Heart right ventricle (tissue), 16 donors: ENCODE measurements around the gene SMCHD1. TPM values are rescaled to one million over a fixed set of nuclear protein-coding genes. Genes with fewer than 3 reads are reported as not detected.

Experiments used
- ATAC-seq, 8 donors: fragments of 200-7000 bp; cut with Tn5 transposase; one replicate each; pipeline ENCODE4 v1.9.1; 2020; ENCODE audit warnings: mild to moderate bottlenecking in 8 of 8, moderate library complexity in 8 of 8, moderate number of reproducible peaks in 1 of 8
- DNase-seq, 2 donors: peaks; one replicate each; pipeline ENCODE4 v3.0.0-alpha.2; 2020
- H3K27ac ChIP-seq, 10 donors: fragments of 200-600 bp; sonication (generic) in 2 of 10; one replicate each; pipeline versions ENCODE4 v1.5.0 to v1.8.0; 2020 to 2022; ENCODE audit warnings: mild to moderate bottlenecking in 3 of 10
- H3K27me3 ChIP-seq, 7 donors: fragments of 200-600 bp; one replicate each; pipeline ENCODE4 v1.8.0; 2021 to 2022; ENCODE audit warnings: mild to moderate bottlenecking in 2 of 7
- H3K36me3 ChIP-seq, 9 donors: fragments of 200-600 bp; sonication (generic) in 1 of 9; one replicate each; pipeline versions ENCODE4 v1.5.0 to v1.8.0; 2020 to 2022; ENCODE audit warnings: mild to moderate bottlenecking in 2 of 9
- H3K4me1 ChIP-seq, 9 donors: fragments of 200-600 bp; sonication (generic) in 1 of 9; one replicate each; pipeline versions ENCODE4 v1.5.0 to v1.8.0; 2020 to 2022; ENCODE audit warnings: mild to moderate bottlenecking in 4 of 9
- H3K4me3 ChIP-seq, 10 donors: fragments of 200-600 bp; sonication (generic) in 2 of 10; one replicate each; pipeline versions ENCODE4 v1.5.0 to v1.8.0; 2020 to 2022; ENCODE audit warnings: mild to moderate bottlenecking in 7 of 10, moderate library complexity in 2 of 10
- H3K9me3 ChIP-seq, 11 donors: fragments of 200-600 bp in 10 of 11; sonication (generic) in 2 of 11; one replicate each; pipeline versions ENCODE4 v1.5.0 to v1.8.0; 2013 to 2022; ENCODE audit warnings: mild to moderate bottlenecking in 2 of 11, control low read depth in 1 of 11, moderate library complexity in 1 of 11
- CTCF ChIP-seq, 9 donors: fragments of 200-600 bp; sonication (generic) in 2 of 9; IDR thresholded peaks; one replicate each; pipeline versions ENCODE4 v1.5.0 to v1.8.0; 2021 to 2022; ENCODE audit warnings: antibody characterized with exemption in 9 of 9, mild to moderate bottlenecking in 5 of 9, moderate library complexity in 1 of 9
- WGBS, 2 donors: extraction: QIAGEN DNeasy Blood & Tissue Kit; methylation state at CpG; one replicate each; pipeline ENCODE4 v1.1.7; 2013; ENCODE audit warnings: inconsistent platforms in 1 of 2; 5-methylcytosine and 5-hydroxymethylcytosine counted together
- intact Hi-C, 10 donors: fragments of 100-400 bp; cut with DNase I; formaldehyde crosslinking; loops; one replicate each; pipeline versions ENCODE4 v1.11.1 to v1.14.2; 2022
- polyA plus RNA-seq, 2 donors: library from polyadenylated mRNA; stranded (reverse); fragments of 200-250 nt; gene quantifications; one replicate each; pipeline ENCODE4 v1.2.3, GENCODE V29; 2013
- total RNA-seq, 10 donors: library from RNA; stranded (reverse); fragmentation: NEBNext Ultra II Directional in 3 of 10; extraction: Animal tissue kit (Norgen Biotek cat#: 25700) in 3 of 10; gene quantifications; one replicate each; pipeline versions ENCODE4 v1.2.1 to v1.2.4, GENCODE V29; 2021 to 2023
- donor health status: Arrhythmogenic right ventricular cardiomyopathy.
- donor health status: ischemic (EF 13 %, LVEDD 7.1; RV severe dilation, severe dysfunction).
- donor health status: healthy with polysubstance abuse.
- donor health status: DM: no; HTN: yes; CAD: no.
- donor health status: DM: no; HTN: no; CAD: no.
- donor health status: ischemic (EF 25% LVEDD 6.9; RV normal size, moderate dysfunction).
- donor health status: ischemic (EF 25% LVEDD 5.7; RV mildly dilated, moderate dysfunction).
- donor health status: healthy.
- donor health status: DM: yes; HTN: yes; CAD: no.
- donor health status: Ischemic cardiomyopathy.
- donor health status: ischemic (EF 35%, LVEDD 5.7; RV mildly dilated, moderate dysfunction).
- donor health status: nonischemic (EF 11% LVEDD 7.7; RV severe dilation, severe dysfunction).
- donor health status: DM: yes; HTN: yes; CAD: no.
- donor health status: PGD.
- donor health status: ischemic (EF 29% LVEDD 5.4; RV normal size, mild dysfunction).
- donor health status: nonischemic (EF 23%, LVEDD 6.1; RV moderate dilation, normal function).

Gene SMCHD1
- total and polyA plus RNA-seq, 12 donors, result 6.3 to 35.3 (median 30.3) TPM

- no peaks in the 10 kb centered on the region for H3K4me1 ChIP-seq
- TF ChIP-seq CTCF (IDR thresholded peaks at IDR 0.05), result no peak
- DNase-seq (no peak), ATAC-seq (no peak)
- peaks cover 0 to 99% (median 38%) of the 10 kb centered on the region in 9 donors for H3K36me3 ChIP-seq
- no peaks in the 10 kb centered on the region for H3K9me3 ChIP-seq
- 78 to 81% methylated on average over 1 of the region's 1 CpG for WGBS, 2 donors
- no peaks in the 10 kb centered on the region for H3K27me3 ChIP-seq
- no peak overlapping the region for H3K27ac ChIP-seq
- no peak overlapping the region for H3K4me3 ChIP-seq
- intact Hi-C loops, result no loop called here
Measured at GRCh38 chr18:2758309-2758708, 102.8 kb downstream of the SMCHD1 start.

GRCh38 chr18:2774669-2775068 lies 119.1 kb downstream of the SMCHD1 start:
- no peak for DNase-seq
- no peaks in the 10 kb centered on the region for H3K9me3 ChIP-seq
- no peaks in the 10 kb centered on the region for H3K27me3 ChIP-seq
- H3K36me3 ChIP-seq, result peaks cover 0 to 100% (median 50%) of the 10 kb centered on the region in 9 donors
- no peak overlapping the region for H3K4me3 ChIP-seq
- H3K27ac ChIP-seq, result no peak overlapping the region
- TF ChIP-seq CTCF (IDR thresholded peaks at IDR 0.05), result no peak
- no peaks in the 10 kb centered on the region for H3K4me1 ChIP-seq
- ATAC-seq, result no peak
- WGBS, 2 donors, result 96 to 99% methylated on average over 2 of the region's 2 CpGs
- intact Hi-C loops, result loop anchor here in 1 of 10 donors (10.0 kb wide), 2 partner anchors 50 to 130 kb away; no protein-coding TSS in a partner anchor

DNA sequence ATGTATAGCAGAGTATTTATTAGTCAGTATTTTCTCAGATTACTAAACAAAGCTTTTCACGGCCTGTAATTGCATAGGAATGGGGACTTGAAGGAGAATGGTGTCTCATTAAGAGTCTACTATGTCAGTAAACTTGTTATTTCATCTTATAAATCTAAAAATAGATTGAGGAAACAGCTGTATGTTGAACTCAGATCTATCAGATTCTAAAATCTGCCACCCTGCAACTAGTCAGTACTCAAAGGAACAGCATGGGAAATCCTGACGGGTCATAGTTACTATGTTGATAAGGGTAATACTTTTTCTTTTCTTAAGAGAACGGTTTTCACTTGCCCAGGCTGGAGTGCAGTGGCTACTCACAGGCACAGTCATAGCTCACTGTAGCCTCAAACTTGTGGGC lies 121.1 kb downstream of the SMCHD1 start:
- H3K27me3 ChIP-seq, result no peaks in the 10 kb centered on the region
- ATAC-seq (no peak), DNase-seq (no peak)
- no peak overlapping the region for H3K4me3 ChIP-seq
- H3K9me3 ChIP-seq, result no peaks in the 10 kb centered on the region
- TF ChIP-seq CTCF (IDR thresholded peaks at IDR 0.05), result no peak
- H3K27ac ChIP-seq, result no peak overlapping the region
- WGBS, 2 donors, result 79 to 80% methylated on average over 3 of the region's 3 CpGs
- H3K36me3 ChIP-seq, result peaks cover 0 to 100% (median 43%) of the 10 kb centered on the region in 9 donors
- intact Hi-C loops, result loop anchor here in 1 of 10 donors (10.0 kb wide), 2 partner anchors 52 to 128 kb away; no protein-coding TSS in a partner anchor
- no peaks in the 10 kb centered on the region for H3K4me1 ChIP-seq

DNA sequence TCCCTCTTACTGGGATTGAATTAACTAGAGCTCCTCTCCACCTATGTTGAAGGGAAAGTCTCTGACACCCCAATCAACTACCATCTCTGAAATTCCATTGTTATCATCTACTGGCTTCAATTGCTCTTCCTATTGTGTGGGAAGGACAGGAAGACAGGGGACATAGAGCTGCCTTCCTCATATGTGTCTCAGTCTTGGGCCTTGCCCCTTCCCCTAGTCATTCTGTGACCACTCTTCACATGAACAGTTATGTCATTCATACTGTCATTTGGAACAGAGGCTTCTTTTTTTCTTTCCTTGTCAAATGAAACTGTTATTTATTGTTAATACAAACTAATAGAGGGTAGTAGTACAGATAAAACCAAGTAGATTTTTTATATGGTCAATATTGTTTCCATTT lies 121.7 kb downstream of the SMCHD1 start:
- TF ChIP-seq CTCF (IDR thresholded peaks at IDR 0.05), result no peak
- H3K27ac ChIP-seq, result no peak overlapping the region
- no peak for DNase-seq
- H3K9me3 ChIP-seq, result no peaks in the 10 kb centered on the region
- no peaks in the 10 kb centered on the region for H3K4me1 ChIP-seq
- intact Hi-C loops, result loop anchor here in 1 of 10 donors (10.0 kb wide), 2 partner anchors 52 to 128 kb away; no protein-coding TSS in a partner anchor
- H3K4me3 ChIP-seq, result no peak overlapping the region
- no peaks in the 10 kb centered on the region for H3K27me3 ChIP-seq
- ATAC-seq, result no peak
- H3K36me3 ChIP-seq, result peaks cover 0 to 100% (median 37%) of the 10 kb centered on the region in 9 donors
